SHP77 treated with DMSO at 0.1 percent for 48 hours (cell line): ENCODE measurements around the gene POU6F2.

Experiments
- DNase-seq: peaks from one replicate; lab custom pipeline; 2025; lab: John Stamatoyannopoulos, UW

POU6F2 gene

GRCh38 chr7:39069896-39070881, 92.5 kb downstream of the POU6F2 start:
- DNase-seq = no peak

- no peak for DNase-seq
These were observed 93.4 kb downstream of the POU6F2 start for GRCh38 chr7:39071116-39071515.

GRCh38 chr7:39073432-39073831, 95.7 kb downstream of the POU6F2 start:
- peak; percentile 83 for DNase-seq

- DNase-seq = no peak
These were observed 97.5 kb downstream of the POU6F2 start for GRCh38 chr7:39075210-39075609.

- no peak for DNase-seq
These were observed 106.1 kb downstream of the POU6F2 start for GRCh38 chr7:39083781-39084180.

GRCh38 chr7:39084349-39084748, 106.6 kb downstream of the POU6F2 start:
- DNase-seq = peak; percentile 90

GRCh38 chr7:39085189-39085588, 107.5 kb downstream of the POU6F2 start:
- no peak for DNase-seq

GRCh38 chr7:39085590-39086049, 107.9 kb downstream of the POU6F2 start:
- DNase-seq = no peak

GRCh38 chr7:39086638-39087360, 109.1 kb downstream of the POU6F2 start:
- DNase-seq = no peak

GRCh38 chr7:39088730-39089593, 111.3 kb downstream of the POU6F2 start:
- DNase-seq = no peak

- no peak for DNase-seq
These were observed 113.4 kb downstream of the POU6F2 start for GRCh38 chr7:39091145-39091544.

GRCh38 chr7:39091774-39092173, 114.1 kb downstream of the POU6F2 start:
- DNase-seq = no peak

- no peak for DNase-seq
These were observed 117.0 kb downstream of the POU6F2 start for GRCh38 chr7:39094731-39095130.

GRCh38 chr7:39095875-39096619, 118.3 kb downstream of the POU6F2 start:
- no peak for DNase-seq

GRCh38 chr7:39098506-39098905, 120.8 kb downstream of the POU6F2 start:
- DNase-seq = no peak

- no peak for DNase-seq
These were observed 121.4 kb downstream of the POU6F2 start for GRCh38 chr7:39099146-39099545.

GRCh38 chr7:39100270-39100669, 122.6 kb downstream of the POU6F2 start:
- DNase-seq = no peak

GRCh38 chr7:39102234-39102633, 124.5 kb downstream of the POU6F2 start:
- no peak for DNase-seq

- DNase-seq = no peak
These were observed 128.0 kb downstream of the POU6F2 start for GRCh38 chr7:39105720-39106119.

GRCh38 chr7:39125846-39126245, 148.1 kb downstream of the POU6F2 start:
- DNase-seq = no peak

GRCh38 chr7:39127058-39127457, 149.3 kb downstream of the POU6F2 start:
- no peak for DNase-seq
